SK-MEL-5 (cell line): ENCODE data around the gene CCDC93. TPM values are rescaled to one million over a fixed set of nuclear protein-coding genes. Genes with fewer than 3 reads are reported as not detected.

Experiments
- DNase-seq: peaks from one replicate; pipeline ENCODE4 v3.0.0-alpha.2; 2016; ENCODE audit warnings: low read depth, low spot score
- in situ Hi-C: cut with HindIII; loops from 2 replicates; pipeline ENCODE4 v1.10.0; 2016; ENCODE audit warnings: low sequenced_read_pairs, high pct_unique_total_duplicates, low pct_unique_long_range_greater_than_20kb
- total RNA-seq: library from RNA; depleted of rRNA; stranded (reverse); fragments of >200 nt; shearing (Covaris generic); gene quantifications from 2 replicates; pipeline ENCODE4 v1.2.3, GENCODE V29; 2014

The CCDC93 gene
- total RNA-seq, 1 experiment from 2014 or later, result 20.9 TPM

DNA sequence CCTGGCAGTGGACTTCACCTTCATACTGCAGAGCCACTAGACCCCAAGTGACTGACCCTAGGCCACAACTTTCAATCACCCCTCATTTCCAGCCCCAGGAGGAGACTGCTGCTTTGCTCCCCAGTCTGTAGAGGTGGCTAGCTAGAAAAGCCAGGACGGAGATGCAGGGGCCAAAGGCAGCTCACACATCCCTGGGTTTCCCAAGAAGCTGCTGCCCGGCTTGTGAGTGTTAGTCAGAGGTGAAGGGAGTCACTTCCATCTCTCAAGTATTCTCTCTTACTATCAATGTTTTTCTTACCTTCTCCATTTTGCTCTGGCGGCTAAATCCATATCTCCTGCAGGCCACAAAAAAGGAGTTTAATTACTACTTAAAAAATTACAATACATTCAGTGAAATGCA, 36.2 kb downstream of the CCDC93 start:
- in situ Hi-C loops, result no loop called here
- no peak for DNase-seq

DNA sequence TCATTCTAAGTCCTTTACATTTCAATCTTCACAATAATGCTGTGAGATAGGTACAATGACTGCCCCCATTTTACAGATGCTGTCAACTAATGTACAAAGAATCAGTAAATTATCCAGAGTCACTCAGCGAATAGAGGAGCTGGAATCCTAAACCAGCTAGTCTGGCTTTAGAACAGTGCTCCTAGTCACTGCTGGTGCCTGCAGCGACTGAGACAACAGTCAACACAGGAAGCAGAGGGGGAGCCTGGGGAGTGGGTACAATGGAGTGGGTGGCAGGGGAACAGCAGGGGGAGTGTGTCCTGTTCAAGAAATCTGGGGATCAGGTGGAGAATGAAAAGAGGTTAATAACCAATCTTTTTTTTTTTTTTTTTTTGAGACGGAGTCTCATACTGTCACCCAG, 37.3 kb downstream of the CCDC93 start:
- in situ Hi-C loops, result no loop called here
- DNase-seq, result no peak

DNA sequence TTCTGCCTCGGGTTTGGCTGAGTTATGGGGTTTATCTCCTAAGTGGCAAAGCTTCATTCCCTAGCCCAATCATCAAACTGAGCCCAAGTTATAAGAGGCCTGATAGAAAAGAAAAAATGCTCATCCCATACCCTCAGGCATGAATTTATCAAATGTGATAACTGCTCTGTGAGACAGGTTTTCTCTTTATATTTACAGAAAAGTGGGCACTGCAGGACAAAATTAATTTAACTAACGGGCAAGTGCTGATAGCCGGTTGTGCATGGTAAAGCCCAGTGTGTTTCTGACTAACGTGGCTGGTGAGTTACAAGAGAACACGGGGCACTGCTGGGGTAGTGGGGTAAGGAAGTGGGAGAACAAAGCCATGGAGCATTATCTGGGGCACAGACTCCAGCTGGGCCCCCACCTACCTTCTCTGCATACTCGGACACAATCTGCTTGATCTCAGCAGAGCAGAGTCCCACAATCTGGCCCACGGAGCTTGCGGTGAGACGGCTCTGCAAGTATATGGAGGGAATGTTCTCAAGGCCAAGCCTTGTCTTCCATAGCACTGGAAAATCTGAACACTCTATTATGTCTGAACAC, 40.3 kb downstream of the CCDC93 start:
- DNase-seq, result no peak
- in situ Hi-C loops, result no loop called here

DNA sequence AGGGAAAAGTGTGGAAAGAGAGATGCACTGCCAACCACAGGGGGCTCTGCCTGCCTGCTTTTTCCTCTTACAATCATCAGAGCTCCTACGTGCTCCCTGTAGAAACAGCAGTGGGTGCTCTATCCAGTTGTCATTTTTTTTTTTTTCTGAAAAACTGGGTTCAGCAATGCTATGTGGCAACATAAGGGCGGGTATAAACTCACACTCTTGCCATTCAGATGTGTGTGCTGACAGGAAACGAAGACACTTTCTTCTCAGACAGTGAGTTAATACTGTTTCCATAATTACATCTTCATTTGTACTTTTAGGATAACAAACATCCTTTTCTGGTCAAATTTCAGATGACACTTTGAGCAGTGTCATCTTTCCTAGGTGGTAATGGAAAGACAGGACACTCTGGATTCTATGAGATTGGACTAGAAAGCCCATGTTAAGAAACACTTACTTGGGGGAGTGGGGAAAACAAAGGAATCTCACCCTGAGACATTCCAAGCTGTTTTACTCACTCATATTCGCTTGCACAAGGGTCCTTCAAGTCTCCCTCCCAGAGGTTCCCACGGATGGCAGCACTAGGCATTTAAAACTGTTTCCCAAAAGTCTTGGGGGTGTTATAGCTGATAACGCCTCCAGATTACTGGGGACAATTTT, 41.3 kb downstream of the CCDC93 start:
- DNase-seq, result no peak
- in situ Hi-C loops, result no loop called here

DNA sequence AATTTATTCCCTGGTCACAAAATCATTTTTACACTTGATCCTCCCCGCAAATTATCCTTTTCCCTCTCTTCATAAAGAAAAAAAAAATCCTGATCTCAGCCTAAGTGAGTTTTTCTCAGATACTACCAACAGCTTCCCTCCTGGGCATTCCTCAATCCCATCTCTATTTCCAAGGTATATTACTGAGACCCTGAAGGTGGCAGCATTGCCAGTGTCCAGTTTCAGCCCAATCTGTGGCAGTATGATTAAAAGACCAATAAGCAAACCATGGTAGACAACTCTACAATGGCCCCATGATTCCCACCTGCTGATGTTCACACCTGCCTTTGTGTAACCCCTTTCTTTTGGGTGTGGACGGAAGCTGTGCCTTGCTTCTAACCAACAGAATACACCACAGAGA, 45.1 kb downstream of the CCDC93 start:
- in situ Hi-C loops, result no loop called here
- DNase-seq, result no peak

DNA sequence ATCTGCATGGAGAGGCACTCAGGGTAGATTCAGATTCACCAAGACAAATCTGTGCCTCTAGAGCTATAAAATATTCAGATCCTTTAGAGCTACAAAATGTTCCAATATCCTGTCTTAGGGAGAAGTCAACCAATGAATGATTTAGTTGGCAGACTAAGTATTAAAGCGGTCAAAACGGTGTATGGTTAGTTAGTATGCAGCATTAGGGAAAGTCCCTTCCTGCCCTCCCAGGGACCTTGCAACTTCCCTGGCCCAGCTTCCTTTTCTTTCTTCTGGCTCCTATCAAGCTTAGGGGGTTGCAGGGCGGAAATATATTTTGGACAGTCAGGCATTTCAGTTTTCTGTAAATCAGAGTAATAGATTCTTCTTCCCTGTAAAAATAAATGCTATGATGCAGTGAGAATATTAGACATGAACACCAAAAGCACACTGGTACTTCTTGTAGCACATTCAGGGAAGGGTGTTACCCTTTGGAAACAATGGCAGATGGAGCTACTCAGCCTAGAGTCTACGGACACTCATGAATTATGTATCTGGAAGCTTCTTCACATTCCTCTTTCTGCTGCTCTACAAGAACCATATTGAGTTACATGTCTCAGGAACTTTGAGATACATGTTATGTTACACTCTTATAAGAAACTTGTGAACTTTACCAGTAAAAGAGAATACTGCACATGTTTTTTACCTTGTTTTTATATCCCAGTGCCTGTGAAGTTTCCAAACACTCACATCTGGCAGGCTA, 45.7 kb downstream of the CCDC93 start:
- in situ Hi-C loops, result no loop called here
- DNase-seq, result no peak

DNA sequence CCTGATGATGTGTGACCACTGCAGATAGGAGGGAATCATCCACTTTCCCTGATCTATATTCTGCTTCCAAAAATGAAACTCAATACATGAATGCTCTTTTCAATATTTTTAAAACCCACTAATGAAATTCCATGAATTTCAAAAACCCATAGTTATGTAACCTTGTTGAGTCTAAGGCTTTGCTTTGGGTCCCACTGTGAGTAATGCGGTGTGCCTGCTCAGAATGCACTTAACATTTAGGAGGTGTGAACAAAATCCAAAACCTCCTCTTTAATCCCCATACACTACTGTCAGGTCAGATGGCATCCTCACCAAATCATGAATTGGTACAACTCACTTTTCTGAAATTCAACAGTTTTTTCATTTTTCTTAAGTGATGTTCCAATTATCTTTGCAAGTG, 50.4 kb downstream of the CCDC93 start:
- in situ Hi-C loops, result no loop called here
- no peak for DNase-seq

DNA sequence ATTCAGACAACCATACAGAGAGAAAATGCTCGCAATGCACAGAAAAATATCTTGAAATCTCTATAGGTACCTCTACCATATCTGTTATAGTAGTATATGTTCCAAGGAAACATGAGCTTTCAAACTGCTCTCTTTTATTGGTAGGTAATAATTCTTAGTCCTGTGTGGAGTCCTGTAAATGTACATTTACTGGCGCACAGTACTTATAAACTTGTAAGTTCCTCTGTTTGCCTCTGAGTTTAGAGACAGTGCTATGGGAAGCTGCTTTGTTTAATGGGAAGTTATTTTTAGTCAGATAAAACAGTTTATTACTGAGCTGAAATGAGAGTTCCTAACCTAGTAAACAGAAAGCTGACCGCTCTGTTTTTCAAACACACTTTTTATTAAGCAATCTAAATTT, 52.7 kb downstream of the CCDC93 start:
- in situ Hi-C loops, result no loop called here
- DNase-seq, result no peak

DNA sequence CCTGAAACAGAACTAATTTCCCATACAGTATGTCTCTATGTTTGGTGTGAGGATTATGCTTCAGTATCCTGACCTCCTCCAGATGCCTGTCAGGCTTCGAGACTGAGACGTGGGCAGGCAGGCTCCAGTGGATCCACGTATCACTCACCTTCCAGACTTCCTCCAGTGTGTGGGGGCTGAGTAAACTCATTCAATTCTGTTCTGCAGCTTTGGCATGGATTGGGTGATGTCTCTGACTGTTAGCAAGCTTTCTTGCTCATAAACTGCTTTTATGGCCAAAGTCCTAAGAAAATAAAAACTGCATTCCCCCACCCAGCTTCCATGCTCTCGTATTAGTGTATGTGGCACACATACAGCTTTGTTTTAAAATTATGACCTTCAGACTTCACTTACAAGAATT, 53.6 kb downstream of the CCDC93 start:
- DNase-seq, result no peak
- in situ Hi-C loops, result no loop called here

DNA sequence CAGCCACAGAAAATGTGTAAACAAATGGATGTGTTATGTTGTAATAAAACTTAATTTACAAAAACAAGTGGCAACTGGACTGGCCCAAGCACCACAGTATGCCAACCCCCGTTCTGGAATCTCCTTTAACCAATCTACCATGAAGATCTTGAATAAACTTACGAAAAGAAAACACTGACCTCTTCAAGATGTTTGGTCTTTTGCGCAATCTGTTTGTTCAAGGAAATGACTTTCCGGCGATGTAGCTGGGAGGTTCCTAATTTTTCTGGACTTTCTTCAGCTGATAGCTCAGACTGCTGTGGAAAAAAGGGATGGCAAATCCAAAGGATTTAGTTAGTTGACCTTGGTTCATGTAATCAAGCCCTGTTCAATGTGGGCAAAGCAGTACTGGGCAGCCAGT, 55.7 kb downstream of the CCDC93 start:
- in situ Hi-C loops, result no loop called here

DNA sequence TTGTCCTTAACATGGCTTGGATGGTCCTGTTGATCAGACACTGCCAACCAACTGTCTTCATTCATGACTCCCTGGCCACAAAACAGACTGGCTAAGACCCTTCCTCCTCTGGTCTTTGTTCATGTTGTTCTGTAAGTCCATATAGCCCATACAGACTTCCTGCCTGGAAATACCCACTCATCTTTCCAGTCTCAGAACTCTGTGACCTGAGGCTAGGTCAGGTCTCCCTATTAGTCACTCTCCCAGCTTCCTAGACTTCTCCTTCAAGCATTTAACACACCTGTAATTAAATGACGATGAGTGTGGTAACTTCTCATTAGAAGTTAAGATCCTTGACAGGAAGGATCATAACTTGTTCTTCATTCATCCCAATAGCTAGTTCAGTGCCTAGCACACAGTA, 56.3 kb downstream of the CCDC93 start:
- DNase-seq, result no peak
- in situ Hi-C loops, result no loop called here

More for the DNA sequence above, 55.7 kb downstream of the CCDC93 start:
- no peak for DNase-seq

DNA sequence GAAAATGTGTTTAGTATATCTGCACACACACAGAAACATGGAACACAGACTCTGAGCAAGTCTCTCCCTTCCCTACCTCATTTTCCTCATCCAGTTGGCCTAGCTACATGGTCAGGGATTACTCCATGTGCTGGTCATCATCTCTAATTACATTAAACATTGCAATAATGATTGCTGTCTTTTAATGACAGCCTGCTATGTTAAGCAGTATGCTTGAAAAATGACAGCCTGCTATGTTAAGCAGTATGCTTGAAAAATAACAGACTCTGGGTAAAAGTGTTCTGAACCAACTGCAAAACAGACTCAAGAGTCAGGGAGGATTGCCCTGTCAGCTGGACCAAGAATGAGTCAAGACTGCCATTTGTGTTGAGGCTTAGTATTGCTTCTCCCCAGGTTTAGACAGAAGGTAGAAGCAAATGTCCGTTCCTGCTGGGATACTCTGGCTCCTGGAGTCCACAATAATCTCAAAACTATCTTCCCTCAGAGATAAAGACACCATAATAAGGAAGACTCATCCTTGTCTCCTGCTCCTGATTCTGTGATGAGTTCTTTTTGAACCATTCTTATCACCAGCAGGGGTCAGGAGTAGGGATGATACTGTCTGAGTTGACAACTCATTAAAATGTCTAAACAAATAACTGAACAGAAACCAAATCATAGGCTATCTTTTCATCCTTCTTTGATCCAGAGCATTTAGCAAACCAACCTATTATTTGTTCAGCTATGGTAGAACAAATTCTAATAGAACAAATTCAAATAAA, 57.7 kb downstream of the CCDC93 start:
- in situ Hi-C loops, result no loop called here
- DNase-seq, result peak; percentile 38

DNA sequence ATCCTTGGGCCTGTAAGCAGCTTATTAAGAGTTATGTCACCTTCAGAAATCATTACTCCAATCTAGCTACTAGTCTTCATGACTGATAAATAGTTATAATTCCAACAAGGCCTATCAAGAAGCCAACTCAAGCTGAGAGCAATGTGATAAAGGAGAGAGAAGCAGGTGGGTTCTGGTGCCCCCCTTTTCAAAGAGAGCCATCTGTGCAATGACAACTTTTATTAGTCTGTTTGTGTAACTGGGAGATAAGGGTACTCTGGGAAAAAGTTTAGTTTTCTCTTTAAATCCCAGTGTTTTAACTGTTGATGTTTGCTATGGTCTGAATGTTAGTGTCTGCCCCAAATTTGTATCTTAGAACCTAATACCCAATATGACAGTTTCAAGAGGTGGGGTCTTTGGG, 60.6 kb downstream of the CCDC93 start:
- DNase-seq, result no peak

DNA sequence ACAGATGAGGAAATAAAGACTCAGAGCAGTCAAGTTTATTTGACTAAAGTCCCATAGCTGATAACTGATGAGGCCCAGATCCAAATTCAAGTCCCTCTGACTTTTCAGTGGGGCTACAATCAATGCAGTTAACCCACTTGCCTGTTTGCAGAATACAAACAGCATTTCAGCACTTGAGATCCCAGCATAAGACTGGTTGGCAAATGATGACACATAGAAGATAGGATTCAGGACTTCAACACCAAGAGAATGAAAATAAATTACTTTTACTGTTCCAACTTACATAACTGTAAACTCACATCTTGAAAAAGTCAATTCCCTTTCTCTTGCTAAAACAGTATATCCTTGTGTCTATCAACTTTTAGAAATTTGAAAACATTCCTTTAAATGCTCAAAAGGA, 61.2 kb downstream of the CCDC93 start:
- in situ Hi-C loops, result no loop called here

More for the DNA sequence above, 60.6 kb downstream of the CCDC93 start:
- in situ Hi-C loops, result no loop called here

DNA sequence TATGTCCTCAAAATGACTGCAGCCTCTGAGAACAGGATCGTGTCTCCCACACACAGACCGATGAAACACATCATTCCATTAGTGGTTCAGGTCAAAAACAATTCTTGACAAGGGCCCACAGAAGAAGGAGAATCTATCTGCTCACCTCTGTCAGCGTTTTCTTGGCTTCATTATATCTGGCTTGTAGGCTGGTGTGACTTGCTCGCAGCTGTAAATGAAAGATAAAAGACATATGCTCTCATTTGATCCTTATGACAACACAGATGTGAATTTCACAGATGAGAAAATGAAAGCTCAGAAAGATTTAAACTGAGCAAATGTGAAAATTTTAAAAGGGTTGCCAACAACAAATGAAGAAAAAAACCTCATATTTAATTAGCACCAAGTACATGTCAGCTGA, 61.6 kb downstream of the CCDC93 start:
- no peak for DNase-seq
- in situ Hi-C loops, result no loop called here

More for the DNA sequence above, 61.2 kb downstream of the CCDC93 start:
- no peak for DNase-seq

DNA sequence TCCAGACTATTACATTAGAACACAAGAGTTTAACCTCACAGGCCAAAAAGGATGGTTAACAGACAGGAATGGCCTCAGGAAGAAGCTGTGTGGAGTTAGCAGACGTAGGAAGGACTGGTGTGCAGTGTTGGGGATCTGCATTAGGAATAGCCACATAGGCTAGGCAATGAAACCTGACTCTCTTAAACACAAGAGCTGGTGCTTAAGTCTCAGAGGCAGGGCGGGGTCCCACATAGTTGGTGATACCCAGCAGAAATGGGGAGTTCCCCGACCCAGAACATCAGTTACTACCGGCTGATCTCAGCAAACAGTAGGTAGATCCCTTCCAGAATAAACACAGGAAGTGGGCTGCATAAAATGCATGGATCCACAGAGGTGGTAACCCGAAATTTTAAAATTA, 64.1 kb downstream of the CCDC93 start:
- DNase-seq, result no peak

DNA sequence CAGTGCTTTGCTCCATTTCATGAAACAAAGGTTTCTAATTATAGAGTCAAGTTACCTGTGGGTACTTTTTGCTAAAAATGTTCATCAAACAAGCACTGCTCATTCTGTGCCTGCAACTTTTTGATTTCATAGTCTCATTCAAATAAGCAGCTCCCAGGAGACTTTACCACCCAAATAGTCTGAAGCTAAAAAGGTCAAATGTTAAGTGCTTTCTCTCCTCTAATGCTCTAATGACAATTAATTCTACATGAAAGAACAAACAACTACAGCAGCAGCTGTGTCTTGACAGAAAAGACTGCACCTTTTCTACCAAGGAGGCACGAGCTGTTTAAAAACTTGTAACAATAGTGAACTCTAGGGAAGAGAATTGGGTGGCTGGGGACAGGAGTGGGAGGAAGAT, 65.3 kb downstream of the CCDC93 start:
- in situ Hi-C loops, result no loop called here
- no peak for DNase-seq

More for the DNA sequence above, 64.1 kb downstream of the CCDC93 start:
- in situ Hi-C loops, result no loop called here

DNA sequence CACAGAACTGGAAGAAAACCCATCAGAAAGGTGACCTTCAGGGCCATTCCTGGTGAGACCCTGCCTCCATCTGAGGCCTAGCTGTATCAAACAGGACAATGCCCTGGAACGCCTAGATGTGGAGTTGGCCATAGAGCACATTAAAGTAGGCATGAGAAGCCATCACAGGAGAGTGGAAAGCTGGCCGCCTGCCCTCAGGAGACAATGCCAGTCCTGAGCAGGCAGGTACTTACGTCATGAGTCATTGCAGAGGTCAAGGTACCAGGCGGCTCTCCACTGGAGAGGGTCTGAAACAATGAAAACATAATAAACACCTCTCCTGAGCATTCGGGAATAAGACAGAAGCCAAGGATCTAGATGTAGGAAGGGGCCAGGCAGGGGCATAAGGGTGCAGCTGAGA, 68.6 kb downstream of the CCDC93 start:
- in situ Hi-C loops, result no loop called here
- no peak for DNase-seq
